ENCODE measurements around the gene FAM136A. TPM values are rescaled to one million over a fixed set of nuclear protein-coding genes. Genes with fewer than 3 reads are reported as not detected.
A peak's percentile ranks its signal among the peaks of the same experiment; 100 is the strongest.

The FAM136A gene
- total RNA-seq, 1 experiment from 2014 or later = 120 TPM

- no peaks in the 10 kb centered on the region for H3K9me3 ChIP-seq
- no peak overlapping the region for H3K4me3 Mint-ChIP-seq (ENCODE audit: unreplicated experiment)
- no peaks in the 10 kb centered on the region for H3K9me3 Mint-ChIP-seq (ENCODE audit: unreplicated experiment)
- no peak overlapping the region for H3K27ac Mint-ChIP-seq (ENCODE audit: unreplicated experiment)
- H3K4me1 Mint-ChIP-seq (ENCODE audit: low read depth, unreplicated experiment) = no peaks in the 10 kb centered on the region
- peak; percentile 83 to 84 for TF ChIP-seq CTCF (IDR thresholded peaks at IDR 0.05; ENCODE audit: insufficient read depth in 1 of 2, low read depth in 1 of 2, low read length in 1 of 2, severe bottlenecking in 1 of 2, unreplicated experiment in 1 of 2)
- no peaks in the 10 kb centered on the region for H3K4me1 ChIP-seq
- intact Hi-C loops (cut with micrococcal nuclease; ENCODE audit: unreplicated experiment) = loop anchor here (1.0 to 10.0 kb wide), 5 partner anchors 37 to 307 kb away; partner anchors contain the start of gene TGFA
- no TSS peak for BruUV-seq (replicated peaks)
- H3K36me3 ChIP-seq (ENCODE audit: control insufficient read depth, insufficient read depth, low read length) = no peaks in the 10 kb centered on the region
- peaks cover 2% of the 10 kb centered on the region; the same call in 1 of the 2 replicates for H3K27me3 ChIP-seq (replicated peaks; ENCODE audit: control insufficient read depth, insufficient read depth, low read length)
- no peak overlapping the region for H3K4me3 ChIP-seq (ENCODE audit: low read depth, low read length)
- peaks cover 15% of the 10 kb centered on the region for H3K27me3 Mint-ChIP-seq (ENCODE audit: insufficient read depth, unreplicated experiment)
- peak; percentile 58 to 70 for DNase-seq
- POLR2A ChIA-PET = no interaction called here
- CTCF ChIA-PET = interaction anchor here (1.4 to 2.6 kb wide), 2 partner anchors 37 to 277 kb away, joined by 7 to 11 read pairs; no protein-coding TSS in a partner anchor
- H3K36me3 Mint-ChIP-seq (ENCODE audit: insufficient read depth, unreplicated experiment) = no peaks in the 10 kb centered on the region
Measured at GRCh38 chr2:70340761-70341476, 39.1 kb upstream of the FAM136A start.

GRCh38 chr2:70340075-70340474, 38.2 kb upstream of the FAM136A start:
- no peak for DNase-seq
- Histone ChIP-seq H3K27me3 (replicated peaks; ENCODE audit: control insufficient read depth, insufficient read depth, low read length) (no peaks in the 10 kb centered on the region), H3K9me3 (no peaks in the 10 kb centered on the region), H3K4me3 (ENCODE audit: low read depth, low read length) (no peak overlapping the region), H3K36me3 (ENCODE audit: control insufficient read depth, insufficient read depth, low read length) (no peaks in the 10 kb centered on the region), H3K4me1 (no peaks in the 10 kb centered on the region)
- intact Hi-C loops (cut with micrococcal nuclease; ENCODE audit: unreplicated experiment) = loop anchor here (10.0 kb wide), 2 partner anchors 135 to 215 kb away; partner anchors contain the start of gene TGFA
- TF ChIP-seq CTCF (IDR thresholded peaks at IDR 0.05; ENCODE audit: insufficient read depth in 1 of 2, low read depth in 1 of 2, low read length in 1 of 2, severe bottlenecking in 1 of 2, unreplicated experiment in 1 of 2) = no peak
- no peaks in the 10 kb centered on the region for H3K36me3 Mint-ChIP-seq (ENCODE audit: insufficient read depth, unreplicated experiment)
- H3K9me3 Mint-ChIP-seq (ENCODE audit: unreplicated experiment) = no peaks in the 10 kb centered on the region
- H3K4me1 Mint-ChIP-seq (ENCODE audit: low read depth, unreplicated experiment) = no peaks in the 10 kb centered on the region
- H3K4me3 Mint-ChIP-seq (ENCODE audit: unreplicated experiment) = no peak overlapping the region
- peaks cover 13% of the 10 kb centered on the region for H3K27me3 Mint-ChIP-seq (ENCODE audit: insufficient read depth, unreplicated experiment)
- POLR2A ChIA-PET = no interaction called here
- BruUV-seq (replicated peaks) = no TSS peak
- H3K27ac Mint-ChIP-seq (ENCODE audit: unreplicated experiment) = no peak overlapping the region
- CTCF ChIA-PET = interaction anchor here (1.1 to 1.4 kb wide), 2 partner anchors 36 kb away, joined by 6 to 7 read pairs; no protein-coding TSS in a partner anchor

- POLR2A ChIA-PET = no interaction called here
Measured at GRCh38 chr2:70336552-70336951, 34.7 kb upstream of the FAM136A start.

More at GRCh38 chr2:70336552-70336951, 34.7 kb upstream of the FAM136A start:
- CTCF ChIA-PET = interaction anchor here (0.7 to 2.7 kb wide), 3 partner anchors 32 to 342 kb away, joined by 3 to 18 read pairs (median 4); no protein-coding TSS in a partner anchor
- no peaks in the 10 kb centered on the region for H3K27me3 ChIP-seq (replicated peaks; ENCODE audit: control insufficient read depth, insufficient read depth, low read length)
- BruUV-seq (replicated peaks) = no TSS peak
- Mint-ChIP-seq H3K36me3 (ENCODE audit: insufficient read depth, unreplicated experiment) (no peaks in the 10 kb centered on the region), H3K9me3 (ENCODE audit: unreplicated experiment) (no peaks in the 10 kb centered on the region), H3K4me3 (ENCODE audit: unreplicated experiment) (no peak overlapping the region), H3K4me1 (ENCODE audit: low read depth, unreplicated experiment) (no peaks in the 10 kb centered on the region), H3K27ac (ENCODE audit: unreplicated experiment) (no peak overlapping the region), H3K27me3 (ENCODE audit: insufficient read depth, unreplicated experiment) (peaks cover 3% of the 10 kb centered on the region)
- H3K4me1 ChIP-seq = no peaks in the 10 kb centered on the region
- H3K36me3 ChIP-seq (ENCODE audit: control insufficient read depth, insufficient read depth, low read length) = no peaks in the 10 kb centered on the region
- no peaks in the 10 kb centered on the region for H3K9me3 ChIP-seq
- no peak for DNase-seq
- no peak overlapping the region for H3K4me3 ChIP-seq (ENCODE audit: low read depth, low read length)
- intact Hi-C loops (cut with micrococcal nuclease; ENCODE audit: unreplicated experiment) = no loop called here
- TF ChIP-seq CTCF (IDR thresholded peaks at IDR 0.05; ENCODE audit: insufficient read depth in 1 of 2, low read depth in 1 of 2, low read length in 1 of 2, severe bottlenecking in 1 of 2, unreplicated experiment in 1 of 2) = peak in 1 of 2 experiments; percentile 27
